Kidney capillary endothelial cell (primary cell): Measurements from ENCODE around the gene AOPEP.

Experiments
- DNase-seq: peaks from one replicate; pipeline ENCODE4 v3.0.0-alpha.2; 2018; ENCODE audit warnings: low spot score

The AOPEP gene

GRCh38 chr9:95098391-95098921, 372.0 kb downstream of the AOPEP start:
- DNase-seq = no peak

DNA sequence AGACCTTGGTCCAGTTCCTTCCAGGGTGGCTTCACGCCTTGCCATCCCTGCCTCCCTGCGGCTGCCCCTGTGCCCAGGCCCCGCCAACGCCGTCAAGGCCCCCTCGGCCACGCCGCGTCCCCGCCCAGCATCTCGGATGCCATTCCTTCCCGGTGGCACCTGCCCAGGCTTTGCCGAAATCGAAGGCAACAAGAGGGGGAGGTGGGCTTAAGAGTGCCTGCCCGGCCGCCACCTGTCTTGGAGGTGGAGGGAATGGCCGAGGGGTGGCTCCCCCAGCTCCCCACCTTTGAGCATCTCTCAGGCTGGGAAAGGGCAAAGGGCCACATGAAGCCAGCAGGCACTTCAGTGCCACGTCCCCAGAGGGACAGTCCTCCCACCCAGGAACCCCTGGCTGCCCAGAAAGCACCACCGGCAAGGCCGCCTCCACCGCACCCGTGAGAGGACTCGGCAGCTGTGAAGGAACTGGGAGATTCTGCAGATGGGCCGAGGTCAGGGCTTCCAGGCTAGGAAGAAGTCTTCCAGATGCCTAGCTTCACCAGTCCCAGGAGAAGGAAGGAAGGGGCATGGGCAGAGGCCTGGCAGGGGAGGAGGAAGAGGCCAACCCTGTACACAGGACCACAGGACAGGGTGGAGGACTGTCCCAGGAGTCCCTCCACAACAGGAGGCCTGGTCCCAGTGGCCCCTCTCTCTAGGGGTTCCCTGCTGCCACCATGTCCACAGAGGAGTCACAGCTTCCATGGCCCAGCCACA, 373.0 kb downstream of the AOPEP start:
- DNase-seq = no peak

GRCh38 chr9:95100071-95100627, 373.6 kb downstream of the AOPEP start:
- no peak for DNase-seq

DNA sequence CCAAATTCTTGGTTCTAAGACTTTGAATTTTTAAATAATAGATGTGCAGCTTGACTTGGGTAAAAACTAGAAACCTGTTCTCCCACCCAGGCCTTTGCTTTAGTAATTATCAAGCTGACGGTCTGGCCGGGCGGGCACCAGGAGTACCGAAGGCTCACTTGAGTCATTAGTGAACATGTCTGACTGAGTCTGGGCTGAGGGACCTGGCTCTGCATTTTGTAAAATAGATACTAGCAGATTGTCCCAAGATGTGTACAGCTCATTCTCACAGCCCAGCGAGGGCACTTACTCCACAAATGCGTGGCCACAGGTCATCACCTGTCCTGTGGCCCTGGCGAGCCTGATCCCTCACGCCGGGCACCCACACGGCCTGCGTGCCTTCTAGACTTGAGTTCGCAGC, 374.8 kb downstream of the AOPEP start:
- DNase-seq = no peak

- DNase-seq = no peak
Observed at GRCh38 chr9:95102001-95102433, 375.5 kb downstream of the AOPEP start.

DNA sequence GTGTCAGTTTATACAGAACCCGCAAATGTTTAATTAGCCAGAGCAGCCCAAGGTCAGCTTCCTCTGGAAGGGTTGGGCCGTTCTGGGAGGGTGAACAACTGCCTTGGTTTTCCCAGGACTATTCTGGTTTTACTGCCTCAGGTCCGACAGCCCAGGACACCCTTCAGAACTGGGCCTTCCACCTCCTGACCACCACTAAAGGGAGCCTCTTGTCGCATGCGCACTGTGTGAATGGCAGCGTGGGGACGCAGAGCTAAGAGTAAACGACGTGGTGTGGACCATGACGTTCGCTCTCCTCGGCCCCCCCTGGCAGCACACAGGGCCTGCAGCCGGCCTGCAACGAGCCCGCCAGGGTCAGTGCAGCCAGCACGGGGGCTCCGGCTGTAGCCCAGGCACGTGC, 376.1 kb downstream of the AOPEP start:
- DNase-seq = no peak

DNA sequence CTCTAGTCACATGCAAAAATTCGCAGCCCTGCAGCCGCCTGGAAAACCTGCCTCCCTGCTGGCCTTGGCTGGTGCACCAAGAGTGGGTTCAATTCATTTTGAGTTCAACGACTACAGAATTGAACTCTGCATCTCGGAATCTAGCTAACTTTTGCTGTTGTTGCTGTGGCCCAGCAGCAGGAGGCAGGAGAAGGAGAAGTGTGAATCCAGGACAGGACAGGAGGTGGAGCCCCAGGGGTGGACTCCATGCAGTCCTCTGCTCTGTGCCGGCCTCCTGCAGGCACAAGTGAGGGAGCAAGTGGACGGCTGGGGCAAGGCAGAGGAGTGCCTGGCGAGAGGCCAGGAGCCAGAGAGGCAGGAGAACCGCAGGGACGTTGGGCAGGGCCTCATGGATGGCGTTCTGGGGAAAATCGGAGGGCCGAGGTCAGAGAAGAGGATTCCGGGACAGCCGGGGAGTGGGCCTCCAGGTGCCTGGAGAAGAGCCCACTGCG, 376.8 kb downstream of the AOPEP start:
- no peak for DNase-seq

- no peak for DNase-seq
Observed at GRCh38 chr9:95103871-95104580, 377.5 kb downstream of the AOPEP start.

DNA sequence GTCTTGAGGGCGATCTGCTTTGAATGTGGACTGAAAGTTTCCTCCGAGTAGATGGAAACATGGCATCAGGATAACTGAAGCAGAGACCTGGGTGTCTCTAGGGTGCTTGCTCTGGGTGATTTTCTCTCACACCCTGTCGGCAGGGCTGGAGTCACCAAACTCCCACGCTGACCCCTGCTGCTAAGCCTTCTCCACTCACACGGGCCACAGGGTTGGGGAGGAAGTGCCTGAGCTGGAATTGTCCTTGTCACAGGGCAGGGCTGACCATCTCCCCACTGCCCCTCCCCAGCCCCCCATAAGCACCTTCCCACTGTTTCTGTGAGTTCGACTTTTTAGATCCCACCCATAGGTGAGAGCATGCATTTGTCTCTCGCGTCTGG, 378.1 kb downstream of the AOPEP start:
- DNase-seq = no peak

DNA sequence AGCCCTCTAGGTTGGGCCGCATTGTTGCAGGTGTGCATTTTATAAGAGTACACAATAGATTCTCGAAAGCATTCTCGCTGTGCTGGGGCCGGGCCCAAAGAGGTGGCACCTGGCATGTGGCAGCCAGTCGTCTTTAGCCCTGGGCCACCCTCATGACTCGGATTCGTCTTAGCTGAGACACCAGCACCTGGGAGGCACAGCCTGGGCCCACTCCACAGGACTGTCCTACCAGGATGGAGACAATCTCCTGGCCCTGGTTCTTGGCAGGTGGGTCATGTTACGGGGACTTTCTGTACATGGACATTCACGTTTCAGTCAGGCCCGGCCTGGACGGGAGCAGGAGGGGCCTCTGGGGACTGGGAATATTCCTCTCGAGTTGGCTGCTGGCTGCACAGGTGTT, 378.5 kb downstream of the AOPEP start:
- DNase-seq = no peak

- no peak for DNase-seq
Observed at GRCh38 chr9:95105519-95106287, 379.2 kb downstream of the AOPEP start.

DNA sequence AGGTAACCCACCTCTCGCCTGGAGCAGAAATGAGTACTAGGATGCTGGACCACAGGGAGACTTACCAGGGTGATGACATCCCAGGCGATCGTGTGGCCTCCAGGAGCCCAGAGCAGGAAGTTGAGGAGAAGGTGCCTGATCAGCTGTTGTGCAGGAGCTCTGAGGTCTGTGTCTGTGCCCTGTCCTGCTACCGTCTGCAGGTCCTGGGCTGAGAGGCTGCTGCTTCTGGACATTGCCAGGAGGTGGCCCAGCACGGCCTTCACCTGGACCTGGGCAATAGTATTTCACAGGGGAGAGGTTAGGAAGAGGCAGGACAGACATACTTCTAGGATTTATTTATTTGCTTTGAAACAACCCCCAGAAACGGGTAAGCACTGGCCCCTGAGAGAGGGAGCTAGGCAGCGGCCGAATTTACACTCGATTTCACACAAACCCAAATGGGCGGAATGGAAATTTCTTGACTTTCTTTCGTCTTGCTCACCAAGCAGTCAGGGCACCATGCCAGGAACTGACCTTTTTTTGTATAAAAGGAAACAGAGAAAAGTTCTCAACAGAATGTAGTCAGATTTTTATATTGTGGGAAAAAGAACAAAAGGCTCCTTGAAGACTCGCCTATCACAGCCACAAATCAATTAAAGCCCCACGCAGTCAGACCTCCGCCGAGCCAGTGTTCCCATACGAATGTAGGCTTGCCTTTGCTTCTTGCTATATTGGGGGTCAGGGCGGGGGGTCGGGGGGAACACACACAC, 380.7 kb downstream of the AOPEP start:
- DNase-seq = no peak

GRCh38 chr9:95107976-95108375, 381.5 kb downstream of the AOPEP start:
- no peak for DNase-seq

DNA sequence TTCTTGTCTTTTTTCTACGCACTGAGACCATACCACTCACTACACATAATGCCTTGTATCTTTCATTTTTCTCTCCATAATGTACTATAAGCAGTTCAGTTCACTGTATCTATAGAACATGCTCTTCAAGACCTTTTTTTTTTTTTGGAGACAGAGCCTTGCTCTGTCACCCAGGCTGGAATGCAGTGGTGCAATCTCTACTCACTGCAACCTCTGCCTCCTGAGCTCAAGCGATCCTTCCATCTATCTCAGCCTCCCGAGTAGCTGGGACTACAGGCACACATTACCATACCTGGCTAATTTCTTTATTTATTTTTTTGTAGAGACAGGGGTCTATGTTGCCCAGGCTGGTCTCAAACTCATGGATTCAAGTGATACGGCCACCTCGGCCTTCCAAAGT, 382.3 kb downstream of the AOPEP start:
- no peak for DNase-seq

GRCh38 chr9:95109456-95109855, 383.0 kb downstream of the AOPEP start:
- DNase-seq = no peak

DNA sequence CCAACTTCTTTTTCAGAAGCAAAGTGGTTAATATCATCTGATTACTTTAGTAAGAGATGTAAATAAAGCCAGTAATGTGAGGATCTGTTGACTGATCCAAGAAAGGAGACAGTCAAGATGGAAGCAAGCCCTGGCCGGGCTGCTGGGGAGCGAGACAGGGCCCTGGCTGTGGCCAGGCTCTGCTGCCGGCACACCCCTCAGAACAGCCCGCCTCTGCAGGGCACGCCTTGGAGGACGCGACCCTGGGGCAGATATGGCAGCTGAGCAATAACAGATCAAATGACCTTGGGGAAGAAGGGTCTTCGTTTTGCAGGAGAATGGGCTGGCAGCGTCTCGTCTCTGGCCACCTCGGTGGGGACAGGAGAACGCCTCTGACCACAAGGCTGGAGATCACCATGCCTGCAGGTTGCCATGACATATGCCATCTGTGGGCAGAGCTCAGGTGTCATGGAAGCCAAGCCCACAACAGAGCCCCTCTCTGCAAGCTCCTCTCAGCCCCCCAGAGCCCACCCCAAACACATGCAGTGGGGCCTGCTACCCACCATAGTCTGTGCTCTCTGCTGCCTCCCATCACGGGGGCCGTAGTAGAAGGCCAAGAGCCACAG, 384.5 kb downstream of the AOPEP start:
- no peak for DNase-seq

DNA sequence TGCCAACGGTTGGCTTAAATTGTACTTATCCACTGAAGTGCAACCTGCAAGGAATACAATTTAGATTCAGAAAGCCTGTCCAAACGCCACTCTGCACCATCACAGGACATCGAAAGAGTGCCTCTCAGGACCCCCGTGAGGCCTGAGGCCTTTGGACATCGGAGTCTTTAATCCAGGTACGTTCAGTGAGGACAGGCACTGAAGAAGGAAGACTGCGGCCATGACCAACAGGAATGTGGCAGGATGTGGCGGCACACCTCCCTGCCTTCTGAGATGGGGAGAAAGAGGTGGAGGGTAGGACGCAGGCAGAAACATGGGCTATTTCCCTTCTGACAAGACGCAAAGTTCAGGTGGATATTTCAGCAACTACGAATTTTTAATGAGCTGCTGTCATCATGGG, 385.2 kb downstream of the AOPEP start:
- no peak for DNase-seq

GRCh38 chr9:95112436-95113280, 386.2 kb downstream of the AOPEP start:
- DNase-seq = no peak

GRCh38 chr9:95115104-95115503, 388.6 kb downstream of the AOPEP start:
- DNase-seq = no peak
